GM19463 (cell line): ENCODE results near the gene PLA2G4E.

Experiments used
- ATAC-seq: cut with Tn5 transposase; IDR thresholded peaks from one replicate; pipeline ENCODE4 v1.9.1; 2021; ENCODE audit warnings: mild to moderate bottlenecking, moderate library complexity; ENCODE audit not compliant: unreplicated experiment

The PLA2G4E gene

DNA sequence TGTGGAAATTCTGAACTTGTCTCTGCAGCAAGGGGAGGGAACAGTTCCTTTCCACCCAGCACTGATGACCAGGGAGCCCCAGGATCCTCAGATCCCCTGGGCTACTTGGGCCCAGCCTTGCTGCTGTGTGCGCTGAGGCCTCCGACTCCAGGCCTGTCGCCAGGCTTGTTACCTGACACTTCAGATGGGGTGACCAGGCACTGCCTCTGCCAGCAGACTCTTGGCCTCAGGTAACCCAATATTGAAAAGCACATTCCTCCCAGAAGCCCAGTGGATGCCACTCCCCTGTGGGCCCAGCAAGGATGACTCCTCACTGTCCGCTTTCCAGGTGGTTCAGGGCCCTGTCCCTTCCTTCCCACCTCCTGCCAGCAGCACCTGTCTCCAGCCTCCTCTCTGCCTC lies 3.5 kb upstream of the PLA2G4E start:
- ATAC-seq: no peak

DNA sequence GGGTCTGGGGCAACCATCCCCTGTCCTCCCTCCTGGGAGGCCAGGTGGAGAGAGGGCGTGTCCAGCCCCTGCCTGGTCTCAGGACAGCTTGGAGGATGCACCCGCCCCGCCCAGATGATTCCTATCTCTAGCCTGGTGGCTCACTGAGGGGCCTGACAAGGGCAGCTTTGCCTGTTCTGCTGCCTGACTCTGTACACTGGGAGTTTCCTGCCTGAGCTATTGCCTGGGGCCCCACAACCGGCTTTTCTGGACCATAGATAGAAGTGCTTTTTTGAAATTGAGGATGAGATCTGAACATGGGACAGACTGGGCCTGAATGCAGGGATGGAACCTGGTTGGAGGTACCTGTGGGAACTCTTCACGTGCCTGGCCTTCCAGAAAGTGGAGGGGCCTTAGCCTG lies 751 bp upstream of the PLA2G4E start:
- ATAC-seq: no peak

DNA sequence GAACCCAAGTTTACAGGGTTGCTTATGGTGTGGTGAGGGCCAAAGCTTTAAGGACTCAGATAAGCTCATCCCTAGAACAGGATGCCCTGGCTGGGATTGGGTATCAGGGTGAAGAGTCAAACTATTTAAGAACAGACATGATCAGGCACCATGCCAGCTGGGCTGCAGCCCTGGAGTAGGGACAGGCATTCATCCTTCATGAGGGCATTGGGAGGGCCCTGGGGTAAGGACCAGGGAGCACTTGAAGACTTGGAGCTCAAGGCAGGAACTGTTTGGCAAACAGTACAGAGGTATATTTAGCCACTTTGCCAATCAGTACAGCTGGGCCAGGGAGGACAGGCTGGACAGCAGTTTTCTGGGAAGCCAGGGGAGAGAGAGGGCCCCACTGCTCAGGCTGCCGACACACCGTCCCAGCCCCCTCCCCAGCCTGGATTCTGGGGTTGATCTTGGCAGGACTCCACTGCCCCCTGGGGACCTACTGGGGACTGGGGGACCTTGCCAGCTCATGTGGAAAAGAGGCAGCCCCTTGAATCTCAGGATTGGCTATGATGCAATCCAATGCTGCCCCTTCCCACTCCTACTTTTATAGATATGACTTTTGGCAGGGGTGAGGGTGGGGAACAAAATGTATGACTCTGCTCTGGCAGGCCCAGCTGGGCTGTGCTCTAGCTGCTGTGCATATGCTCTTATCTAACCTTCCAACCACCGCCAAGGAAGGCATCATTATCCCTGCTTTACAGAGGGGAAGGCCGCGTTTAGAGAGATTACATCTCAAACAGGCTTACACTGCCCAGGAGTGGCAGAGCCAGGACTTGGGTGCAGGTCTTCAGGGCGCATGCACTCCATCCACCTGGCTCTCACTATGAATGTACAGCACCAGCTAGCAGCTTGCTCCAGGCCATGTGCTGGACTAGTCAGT lies 2.3 kb downstream of the PLA2G4E start:
- ATAC-seq: no peak

DNA sequence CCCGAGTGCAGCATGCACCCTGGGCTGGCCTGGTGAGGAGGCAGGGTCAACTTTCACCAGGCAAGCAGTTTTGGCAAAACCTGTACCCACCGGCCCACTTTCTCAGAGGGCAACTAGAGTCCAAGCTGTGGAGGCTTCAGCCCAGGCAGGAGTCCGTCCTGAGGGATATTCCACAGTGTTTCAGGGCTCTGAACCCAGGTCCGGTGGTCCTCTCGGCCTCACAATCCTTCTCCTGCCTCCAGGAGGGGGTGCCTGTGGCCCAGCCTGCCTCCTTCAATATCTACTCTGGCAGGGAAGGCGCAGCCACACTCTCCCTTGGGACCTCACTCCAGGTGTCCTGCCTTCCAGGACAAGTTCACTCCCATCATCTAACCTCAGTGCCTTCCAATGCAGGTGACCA lies 3.9 kb downstream of the PLA2G4E start:
- ATAC-seq: no peak

DNA sequence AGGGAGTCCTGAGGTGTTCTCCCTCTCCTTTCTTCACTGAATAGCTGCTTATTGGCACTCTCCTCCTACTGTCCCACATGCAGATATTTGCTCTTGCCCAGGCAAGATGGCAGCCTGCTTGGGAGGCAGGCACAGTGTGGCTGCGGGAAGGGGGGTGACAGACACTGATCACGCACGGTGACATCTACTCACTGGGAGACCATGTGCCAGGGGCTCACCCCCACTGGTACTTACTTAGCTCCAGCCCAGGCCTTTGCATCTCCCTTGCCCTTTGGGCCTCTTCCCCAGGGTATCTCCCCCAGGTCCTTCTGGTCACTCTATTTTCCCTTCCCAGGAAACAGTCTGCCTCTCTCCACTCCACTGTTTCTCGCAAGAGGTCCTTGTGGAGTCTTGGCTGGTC lies 6.4 kb downstream of the PLA2G4E start:
- no peak for ATAC-seq

DNA sequence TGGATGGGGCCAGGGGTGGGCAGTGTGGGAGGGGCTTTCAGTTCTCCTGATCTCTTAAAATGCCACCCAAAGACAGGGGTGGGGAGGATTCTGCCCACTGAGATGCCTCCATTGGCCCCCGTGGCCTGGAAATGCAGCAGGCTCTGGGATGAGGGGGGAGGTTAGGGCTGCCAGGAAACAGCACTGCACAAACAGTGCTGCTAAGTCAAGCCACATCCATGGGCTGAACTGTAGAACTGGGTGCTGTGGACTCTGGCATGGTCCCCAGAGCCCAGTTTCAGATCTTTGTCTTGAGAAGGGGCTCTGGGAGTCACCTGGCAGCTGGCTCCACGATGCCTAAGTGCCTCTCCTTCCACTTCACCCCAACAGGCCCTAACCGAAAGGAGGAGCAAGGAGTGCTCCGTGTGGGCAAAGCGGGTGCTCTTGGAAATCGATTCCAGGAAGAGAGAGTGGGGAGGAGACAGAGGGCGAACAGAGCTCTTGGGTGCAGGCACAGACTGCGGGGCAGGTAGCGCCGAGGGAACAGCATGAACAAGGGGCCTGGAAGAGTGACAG lies 7.8 kb downstream of the PLA2G4E start:
- ATAC-seq: no peak

DNA sequence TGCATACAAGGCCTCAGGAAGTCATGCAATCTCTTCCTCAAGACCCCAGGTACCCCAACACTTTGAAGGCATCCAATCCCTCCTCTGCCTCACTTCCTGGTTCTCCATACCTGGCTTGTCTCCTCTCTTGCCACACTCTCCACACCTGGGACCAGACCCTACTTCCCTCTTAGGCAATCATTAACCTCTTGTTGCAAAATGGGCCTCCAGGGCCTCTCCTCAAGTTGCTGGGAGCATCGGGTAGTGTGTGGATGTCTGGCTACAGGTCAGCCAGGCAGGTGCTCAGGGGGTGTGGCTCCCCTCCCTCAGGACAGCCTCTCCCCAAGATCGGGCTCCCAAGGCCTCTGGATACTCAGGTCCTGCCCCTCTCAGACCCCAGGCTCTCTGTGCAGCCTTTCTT lies 8.6 kb downstream of the PLA2G4E start:
- no peak for ATAC-seq

DNA sequence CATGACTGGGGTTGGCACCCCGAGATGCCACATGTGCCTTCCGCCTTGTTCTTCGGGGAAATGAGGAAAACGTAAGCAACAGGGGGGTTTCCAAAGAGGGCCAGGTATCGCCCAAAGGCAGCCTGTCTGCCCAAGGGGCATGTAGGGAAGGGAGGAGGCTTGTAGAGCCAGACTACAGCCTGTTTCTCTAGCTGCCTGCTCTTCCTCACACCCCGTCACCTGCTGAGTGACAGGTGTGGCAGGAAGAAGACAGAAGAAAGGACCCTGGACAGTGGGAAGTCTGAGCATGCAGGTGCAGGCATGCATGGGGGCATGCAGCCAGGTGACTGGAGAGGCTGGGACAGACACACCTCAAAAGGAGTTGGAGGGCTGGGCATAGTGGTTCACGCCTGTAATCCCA lies 9.8 kb downstream of the PLA2G4E start:
- ATAC-seq: no peak

DNA sequence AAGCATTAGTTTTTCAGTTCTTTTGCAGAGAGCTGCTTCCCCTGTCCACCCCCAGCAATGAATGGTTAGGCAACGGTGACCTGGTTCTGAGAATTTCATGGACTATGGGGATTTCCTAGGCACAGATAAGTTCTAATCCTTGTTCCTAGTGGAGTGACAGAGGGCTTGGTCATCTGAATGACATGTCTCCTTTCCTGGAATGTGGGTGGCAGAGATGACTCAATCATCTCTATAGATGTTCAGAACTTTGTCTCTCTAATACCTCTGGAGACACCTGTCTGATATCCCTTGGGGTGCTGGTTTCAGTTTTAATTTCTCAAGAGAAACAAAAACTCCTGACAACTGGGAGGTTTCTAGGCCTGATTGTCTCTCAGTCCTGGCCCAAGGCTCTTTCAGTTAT lies 10.4 kb downstream of the PLA2G4E start:
- ATAC-seq: peak; percentile 82

DNA sequence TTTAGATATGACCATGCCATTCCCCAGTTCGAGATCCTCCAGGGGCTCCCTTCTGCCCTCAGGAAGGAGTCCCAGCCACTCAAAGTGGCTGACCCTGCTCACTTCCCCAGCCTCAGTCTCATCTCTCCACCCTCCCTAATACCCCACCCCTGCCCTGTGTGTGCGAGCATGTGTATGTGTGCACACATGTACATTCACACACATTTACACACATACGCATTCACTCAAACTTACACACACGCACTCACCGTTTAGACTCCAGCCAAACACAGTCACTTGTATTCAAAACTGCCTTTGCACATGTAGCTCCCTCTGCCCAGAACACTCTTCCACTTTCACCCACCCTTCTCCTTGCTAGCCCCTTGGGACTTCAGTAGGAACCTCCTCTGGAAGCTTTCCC lies 11.4 kb downstream of the PLA2G4E start:
- ATAC-seq: no peak

DNA sequence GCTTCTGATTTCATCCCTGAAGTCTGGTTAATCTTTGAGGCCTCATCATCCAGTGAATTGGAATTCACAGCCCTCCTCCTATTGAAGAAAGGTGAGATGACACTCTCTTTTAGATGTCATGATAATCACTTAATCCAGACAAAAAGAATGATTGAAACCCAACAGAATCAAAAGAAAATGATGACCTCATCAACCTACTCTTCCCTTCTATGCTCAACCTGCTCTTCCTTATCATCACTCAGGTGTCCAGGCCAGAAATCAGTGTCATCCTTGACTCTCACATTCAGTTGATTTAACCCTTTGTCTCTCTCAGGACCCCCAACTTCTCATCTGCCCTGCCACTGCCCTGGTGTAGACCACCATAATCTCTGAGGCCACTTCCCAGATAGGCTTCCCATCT lies 11.8 kb downstream of the PLA2G4E start:
- ATAC-seq: no peak

DNA sequence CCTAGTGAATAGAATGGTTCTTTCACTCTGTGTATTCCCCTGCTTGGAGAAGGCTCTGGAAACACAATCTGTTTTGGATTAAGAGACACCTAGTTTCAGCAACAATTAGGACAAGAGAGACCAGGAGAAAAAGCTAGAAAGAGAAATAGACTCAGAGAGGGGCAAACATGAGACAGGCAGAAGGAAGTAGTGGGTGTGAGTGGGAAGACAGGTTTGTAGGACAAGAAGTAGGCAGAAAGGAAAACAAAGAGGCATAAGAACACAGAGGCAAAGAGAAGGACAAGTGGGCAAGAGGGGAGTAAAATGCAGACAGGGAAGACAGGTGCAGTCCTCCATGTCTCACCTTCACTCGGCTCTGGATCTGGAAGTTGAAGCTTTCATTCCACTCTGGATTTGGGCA lies 13.5 kb downstream of the PLA2G4E start:
- ATAC-seq: no peak

DNA sequence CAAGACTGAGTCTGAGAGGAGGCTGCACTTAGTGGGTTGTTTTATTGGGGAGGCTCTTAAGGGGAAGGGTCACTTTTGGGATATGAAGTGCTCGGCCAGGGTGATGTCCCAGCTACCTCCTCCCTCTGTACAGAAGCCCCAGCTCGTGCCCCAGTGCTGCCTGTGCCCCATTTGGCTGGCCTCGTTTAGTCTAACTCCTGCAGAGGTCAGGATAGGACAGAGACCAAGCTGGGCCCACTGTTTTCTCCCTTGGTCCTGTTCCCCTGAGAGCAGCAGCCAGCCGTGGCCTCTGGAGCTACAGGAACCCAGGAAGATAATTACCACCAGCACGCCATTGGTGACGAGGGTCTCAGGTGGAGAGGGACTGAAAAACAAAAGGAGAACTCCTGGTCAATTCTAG lies 18.5 kb downstream of the PLA2G4E start:
- ATAC-seq: no peak

DNA sequence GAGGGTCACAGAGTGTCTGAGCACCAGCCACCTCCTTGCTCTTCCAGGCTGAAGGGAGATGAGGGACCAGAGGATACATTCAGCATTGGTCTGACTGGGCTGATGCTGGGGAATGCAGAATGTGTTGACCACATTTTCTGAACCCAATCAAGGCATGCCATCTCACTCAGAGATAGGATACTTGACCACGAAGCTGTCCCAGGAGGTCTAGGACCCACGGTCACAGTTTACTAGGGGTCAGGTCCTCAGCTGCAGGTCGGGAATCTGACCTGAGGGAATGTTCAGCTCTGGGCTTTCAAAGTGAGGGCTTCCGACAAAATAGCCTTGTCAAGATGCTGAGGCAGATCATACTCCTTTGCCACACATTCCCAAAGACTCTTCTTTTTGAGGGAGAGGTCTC lies 19.6 kb downstream of the PLA2G4E start:
- no peak for ATAC-seq

DNA sequence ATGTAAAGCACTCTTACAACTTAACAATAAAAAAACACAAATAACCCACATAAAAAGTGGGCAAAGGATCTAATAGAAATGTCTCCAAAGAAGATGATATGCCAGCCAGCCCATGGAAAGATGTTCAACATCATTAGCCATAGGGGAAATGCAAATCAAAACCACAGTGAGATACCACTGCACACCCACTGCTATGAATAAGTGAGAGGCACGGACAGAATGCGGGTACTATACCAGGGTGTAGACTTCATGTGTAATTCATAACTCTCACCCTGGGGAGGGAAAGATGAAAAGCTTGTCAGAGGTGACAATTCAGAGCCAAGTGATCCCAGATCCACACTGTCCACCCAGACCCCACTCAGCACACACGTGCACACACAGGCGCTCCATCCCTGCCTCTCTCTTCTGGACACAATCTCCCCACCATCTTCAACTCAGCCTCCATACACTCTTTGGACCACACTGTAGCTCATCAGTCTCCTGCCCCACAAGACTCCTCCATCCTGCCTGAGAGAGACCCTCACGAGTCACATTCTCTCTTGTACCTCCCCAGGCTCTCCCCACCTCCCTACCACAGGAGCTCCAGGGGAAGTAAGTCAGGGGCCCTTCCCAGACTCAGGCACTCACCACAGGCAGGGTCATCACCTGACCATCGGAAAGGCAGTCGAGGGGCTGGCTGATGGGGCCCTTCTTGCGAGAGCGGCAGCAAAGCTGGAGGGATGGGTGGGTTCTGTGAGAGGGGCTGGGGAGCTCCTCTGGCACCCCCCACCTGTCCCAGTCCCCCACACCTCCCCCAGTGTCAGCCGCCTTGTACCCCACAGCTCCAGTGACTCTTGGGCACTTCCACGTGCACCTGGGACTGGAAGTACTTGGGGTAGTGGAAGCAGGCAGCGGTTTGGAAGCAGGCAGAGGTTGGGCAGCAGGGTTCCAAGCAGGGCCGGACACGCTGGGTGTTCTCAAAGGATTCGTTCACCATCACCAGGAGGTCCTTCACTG lies 21.3 kb downstream of the PLA2G4E start:
- ATAC-seq: no peak

DNA sequence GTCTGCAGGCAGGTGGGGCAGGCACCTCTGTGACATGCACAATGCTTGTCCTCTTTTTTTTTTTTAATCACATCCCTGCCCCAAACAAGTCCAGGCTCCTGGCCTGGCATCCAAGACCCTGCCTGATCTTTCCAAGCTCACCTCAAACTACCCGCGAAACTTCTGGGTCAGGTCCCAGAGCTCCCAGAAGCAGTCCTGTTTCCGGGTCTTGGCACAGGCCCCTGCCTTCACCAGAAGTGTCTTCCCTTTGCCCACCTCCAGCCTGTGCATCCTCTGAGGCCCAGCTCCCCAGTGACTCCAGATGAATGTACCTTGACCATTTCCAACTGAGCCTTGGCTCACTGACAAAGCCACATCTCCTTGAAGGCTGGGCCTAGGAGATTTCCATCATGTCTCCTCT lies 23.0 kb downstream of the PLA2G4E start:
- ATAC-seq: no peak

DNA sequence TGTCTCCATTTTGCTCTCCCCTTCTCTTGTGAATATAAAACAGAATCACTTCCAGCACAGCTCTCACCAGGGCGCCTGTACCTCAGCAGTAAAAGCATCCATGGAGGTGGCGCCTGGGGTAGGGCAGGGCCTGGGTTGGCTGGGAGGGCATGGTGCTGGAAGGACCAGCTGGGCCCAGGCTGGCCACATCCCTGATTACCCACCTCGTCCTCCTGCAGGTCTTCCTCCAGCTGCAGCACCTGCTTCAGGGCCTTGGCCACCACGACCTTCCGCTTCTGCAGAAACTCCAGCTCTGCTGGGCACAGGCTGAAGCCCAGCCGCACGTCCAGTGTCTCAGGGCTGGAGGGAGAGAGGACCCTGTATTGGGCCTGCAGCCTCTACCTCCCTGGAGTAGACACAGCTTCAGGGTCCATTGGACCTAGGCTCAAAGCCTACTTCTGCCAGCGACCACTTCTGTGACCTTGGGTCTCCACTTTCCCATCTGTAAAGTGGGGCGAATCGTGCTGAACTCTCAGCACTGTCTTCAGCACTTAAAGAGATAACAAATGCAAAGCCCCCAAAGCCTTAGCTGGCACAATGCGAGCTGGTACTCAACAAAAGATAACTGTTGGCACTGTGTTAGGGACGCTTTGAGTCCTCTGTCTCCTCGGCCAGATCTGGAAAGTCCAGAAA lies 23.8 kb downstream of the PLA2G4E start:
- no peak for ATAC-seq

DNA sequence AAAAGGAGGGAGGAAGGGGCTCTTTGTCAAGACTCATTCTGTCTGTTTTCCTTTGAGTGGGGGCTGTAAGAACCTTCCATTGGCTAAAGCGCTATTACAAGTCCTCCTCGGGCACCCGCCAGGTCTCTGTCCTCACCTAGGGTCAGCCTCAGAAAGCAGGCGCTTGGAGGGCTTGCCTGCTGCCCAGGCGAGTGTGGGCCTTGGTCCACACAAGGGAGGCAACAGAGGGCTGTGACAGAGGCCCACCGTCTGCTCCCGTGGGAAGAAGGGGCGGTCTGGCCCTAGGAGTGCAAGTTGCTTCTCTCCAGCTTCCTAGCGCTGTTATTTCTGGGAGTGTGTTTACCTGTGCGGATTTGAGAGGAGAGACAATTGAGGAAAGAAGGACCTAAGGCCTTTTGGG lies 24.5 kb downstream of the PLA2G4E start:
- ATAC-seq: no peak

DNA sequence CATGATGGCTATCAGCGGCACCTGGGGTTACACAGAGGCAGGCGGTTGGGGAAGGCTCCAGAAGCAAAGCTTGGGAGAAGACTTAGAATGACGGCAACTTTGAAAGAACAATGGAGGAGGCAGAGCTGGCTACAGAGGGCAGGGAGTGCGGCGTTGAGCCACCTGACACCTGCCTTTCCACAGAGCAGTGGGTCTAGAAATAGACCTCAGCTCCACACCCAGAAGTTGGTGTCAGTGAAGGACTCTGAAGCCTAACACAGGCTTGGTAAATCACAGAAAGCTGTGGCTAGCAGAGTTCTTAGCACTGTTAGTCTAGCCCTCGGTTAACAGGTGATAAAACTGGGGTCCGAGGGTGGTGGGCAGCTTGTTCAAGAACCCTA lies 25.4 kb downstream of the PLA2G4E start:
- no peak for ATAC-seq

DNA sequence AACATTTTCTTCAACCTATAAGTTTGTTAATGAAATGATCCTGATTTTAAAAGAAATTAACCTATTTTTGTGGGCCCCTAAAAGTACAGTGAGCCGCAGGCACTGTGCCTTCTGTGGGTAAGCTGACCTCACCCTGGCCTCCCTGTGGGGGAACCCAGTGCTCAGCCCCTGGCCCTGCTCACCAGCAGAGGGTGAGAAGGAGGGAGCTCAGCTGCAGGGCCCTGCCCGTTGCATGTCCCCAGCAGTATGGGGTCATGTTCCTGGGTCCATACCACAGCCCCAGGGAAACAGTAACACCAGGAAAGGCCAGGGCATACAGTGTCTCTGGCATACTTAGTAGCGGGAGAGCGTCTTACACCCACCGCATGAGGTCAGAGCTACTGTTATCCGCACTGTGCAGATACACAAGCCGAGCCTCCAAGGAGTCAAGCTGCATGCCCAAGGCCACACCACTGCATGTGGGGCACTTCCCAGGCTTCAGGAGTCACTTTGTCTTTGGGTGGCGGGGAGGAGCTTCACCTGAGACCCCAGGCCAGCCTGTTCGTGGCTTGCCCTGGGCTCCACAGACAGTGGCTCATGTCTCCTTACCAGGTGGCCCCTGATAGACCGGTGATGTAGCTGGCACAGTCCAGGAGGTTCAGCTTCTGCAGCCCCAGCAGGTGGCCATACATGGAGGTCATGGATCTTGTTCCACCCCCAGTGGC lies 25.9 kb downstream of the PLA2G4E start:
- no peak for ATAC-seq
